NCI-H146 treated with DMSO at 0.1 percent for 48 hours (cell line): ENCODE data around the gene CNP.
A peak's percentile ranks its signal among the peaks of the same experiment; 100 is the strongest.

ENCODE experiments used
- DNase-seq: peaks from one replicate; lab custom pipeline; 2025; ENCODE audit not compliant: unreplicated experiment; lab: John Stamatoyannopoulos, UW

The CNP gene

GRCh38 chr17:41941168-41941567 lies 25.4 kb upstream of the CNP start:
- no peak for DNase-seq

- DNase-seq, result no peak
Measured at GRCh38 chr17:41942626-41943373, 23.8 kb upstream of the CNP start.

- no peak for DNase-seq
Measured at GRCh38 chr17:41943492-41943891, 23.1 kb upstream of the CNP start.

- no peak for DNase-seq
Measured at GRCh38 chr17:41944943-41945342, 21.7 kb upstream of the CNP start.

GRCh38 chr17:41948762-41949460 lies 17.7 kb upstream of the CNP start:
- no peak for DNase-seq

GRCh38 chr17:41956522-41956921 lies 10.1 kb upstream of the CNP start:
- DNase-seq, result no peak

GRCh38 chr17:41957031-41957868 lies 9.3 kb upstream of the CNP start:
- no peak for DNase-seq

GRCh38 chr17:41957869-41958439 lies 8.6 kb upstream of the CNP start:
- no peak for DNase-seq

- DNase-seq, result no peak
Measured at GRCh38 chr17:41959030-41959335, 7.6 kb upstream of the CNP start.

GRCh38 chr17:41959336-41960095 lies 7.1 kb upstream of the CNP start:
- no peak for DNase-seq

- DNase-seq, result no peak
Measured at GRCh38 chr17:41962111-41962510, 4.5 kb upstream of the CNP start.

GRCh38 chr17:41962768-41963434 lies 3.7 kb upstream of the CNP start:
- peak; percentile 78 for DNase-seq

GRCh38 chr17:41965694-41966462 lies 717 bp upstream of the CNP start:
- DNase-seq, result peak; percentile 95

GRCh38 chr17:41967141-41967920 lies 736 bp downstream of the CNP start:
- no peak for DNase-seq

- DNase-seq, result no peak
Measured at GRCh38 chr17:41967921-41968578, 1.5 kb downstream of the CNP start.

GRCh38 chr17:41968676-41969075 lies 2.1 kb downstream of the CNP start:
- DNase-seq, result no peak

- DNase-seq, result no peak
Measured at GRCh38 chr17:41970901-41971331, 4.3 kb downstream of the CNP start.
